HG03378 (cell line): ENCODE measurements around the gene COPS2.

Experiments used
- ATAC-seq: cut with Tn5 transposase; IDR thresholded peaks from one replicate; pipeline ENCODE4 v1.9.1; 2021; ENCODE audit warnings: mild to moderate bottlenecking, moderate library complexity; ENCODE audit not compliant: unreplicated experiment

The COPS2 gene

DNA sequence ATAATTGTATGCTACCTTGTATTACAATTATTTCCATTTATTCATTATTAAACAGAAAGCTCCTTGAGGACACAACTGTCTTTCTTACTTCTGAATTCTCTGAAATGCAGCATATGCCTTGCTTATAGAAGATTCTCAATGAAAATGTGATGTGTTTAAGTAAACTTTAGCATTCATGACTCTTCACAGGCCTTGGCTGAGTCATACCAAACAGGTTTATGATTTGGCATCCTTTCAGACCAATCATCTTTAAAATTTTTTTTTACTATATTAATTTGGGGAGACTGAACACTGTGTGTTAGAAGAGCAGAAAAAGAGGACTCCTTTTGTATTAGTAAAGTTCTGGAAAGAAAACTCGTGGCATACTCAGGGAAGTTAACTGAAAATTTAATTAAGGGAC is 8.3 kb upstream of the COPS2 start:
- ATAC-seq = no peak

GRCh38 chr15:49155834-49156627 is 632 bp upstream of the COPS2 start:
- peak; percentile 31 for ATAC-seq

- no peak for ATAC-seq
Observed at GRCh38 chr15:49154799-49155109, 645 bp downstream of the COPS2 start.

DNA sequence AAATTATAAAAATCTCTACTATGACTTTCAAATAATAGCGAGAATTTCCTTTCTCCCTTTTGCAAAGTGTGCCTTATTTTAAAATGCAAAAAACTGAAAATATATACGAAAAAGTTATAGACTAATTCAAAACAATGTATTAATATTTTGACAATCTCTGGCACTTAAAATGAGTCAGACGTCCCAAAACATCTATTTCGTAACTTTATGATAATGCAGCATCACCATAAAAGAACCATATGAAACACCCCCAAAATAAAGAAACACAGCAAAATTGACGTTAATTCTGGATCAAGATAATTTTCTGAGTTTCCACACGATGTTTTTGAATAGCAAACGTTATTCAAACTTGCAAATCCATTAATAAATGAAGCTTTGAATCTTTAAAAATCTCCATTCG is 1.0 kb downstream of the COPS2 start:
- no peak for ATAC-seq

- no peak for ATAC-seq
Observed at GRCh38 chr15:49152552-49153312, 2.7 kb downstream of the COPS2 start.

DNA sequence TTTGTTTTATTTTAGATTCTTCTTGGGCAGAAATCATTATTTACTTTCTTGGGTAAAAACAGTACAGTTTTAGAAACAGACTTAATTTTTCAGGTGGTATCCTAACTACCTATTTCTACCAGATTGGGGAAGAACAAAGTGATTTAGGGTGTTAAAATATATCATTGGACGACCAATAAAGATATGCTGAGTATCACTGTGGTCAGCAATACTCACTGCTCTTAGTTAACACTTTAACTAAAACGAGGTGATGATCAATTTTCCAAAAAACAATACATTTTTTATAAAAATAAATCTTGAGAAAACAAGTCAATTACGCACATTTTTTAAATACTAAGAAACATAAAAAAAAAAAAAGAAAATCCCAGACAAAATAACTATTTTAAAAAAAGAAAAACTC is 3.6 kb downstream of the COPS2 start:
- ATAC-seq = no peak

DNA sequence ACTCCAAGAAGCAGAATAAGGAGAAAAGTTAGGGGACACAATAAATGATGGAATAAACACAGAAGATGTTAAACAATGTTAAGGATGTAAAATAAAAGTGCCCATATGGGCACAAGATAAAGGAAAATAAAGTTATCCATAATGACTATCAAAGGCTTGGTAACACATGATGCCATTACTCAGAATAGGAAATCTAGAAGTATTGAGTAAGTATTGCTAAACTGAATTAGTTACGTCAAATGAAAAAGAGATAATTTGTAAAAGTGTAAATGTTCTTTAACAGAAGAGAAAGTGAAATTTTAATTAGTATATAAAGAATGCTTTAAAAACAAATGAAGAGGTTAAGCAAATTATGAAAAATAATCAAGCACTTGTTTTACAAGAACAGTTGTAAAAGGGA is 6.7 kb downstream of the COPS2 start:
- ATAC-seq = no peak

DNA sequence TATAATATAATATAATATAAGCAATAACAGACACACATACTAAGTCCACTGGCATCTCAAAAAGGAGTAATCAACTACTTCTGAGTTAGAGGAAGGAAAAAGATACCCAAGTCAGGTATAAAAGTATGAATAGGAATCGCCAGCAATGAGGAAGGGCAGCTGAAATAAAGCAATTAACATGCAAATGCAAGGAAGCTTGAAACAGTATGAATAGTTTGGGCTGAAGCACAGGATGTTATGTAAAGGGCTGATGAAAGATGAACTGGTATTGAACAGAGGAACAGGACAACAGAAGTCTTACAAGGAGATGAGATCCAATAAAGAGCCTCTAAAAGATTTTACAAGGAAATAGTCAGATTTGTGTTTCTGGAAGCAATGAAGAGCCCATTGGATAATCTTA is 7.1 kb downstream of the COPS2 start:
- ATAC-seq = no peak

DNA sequence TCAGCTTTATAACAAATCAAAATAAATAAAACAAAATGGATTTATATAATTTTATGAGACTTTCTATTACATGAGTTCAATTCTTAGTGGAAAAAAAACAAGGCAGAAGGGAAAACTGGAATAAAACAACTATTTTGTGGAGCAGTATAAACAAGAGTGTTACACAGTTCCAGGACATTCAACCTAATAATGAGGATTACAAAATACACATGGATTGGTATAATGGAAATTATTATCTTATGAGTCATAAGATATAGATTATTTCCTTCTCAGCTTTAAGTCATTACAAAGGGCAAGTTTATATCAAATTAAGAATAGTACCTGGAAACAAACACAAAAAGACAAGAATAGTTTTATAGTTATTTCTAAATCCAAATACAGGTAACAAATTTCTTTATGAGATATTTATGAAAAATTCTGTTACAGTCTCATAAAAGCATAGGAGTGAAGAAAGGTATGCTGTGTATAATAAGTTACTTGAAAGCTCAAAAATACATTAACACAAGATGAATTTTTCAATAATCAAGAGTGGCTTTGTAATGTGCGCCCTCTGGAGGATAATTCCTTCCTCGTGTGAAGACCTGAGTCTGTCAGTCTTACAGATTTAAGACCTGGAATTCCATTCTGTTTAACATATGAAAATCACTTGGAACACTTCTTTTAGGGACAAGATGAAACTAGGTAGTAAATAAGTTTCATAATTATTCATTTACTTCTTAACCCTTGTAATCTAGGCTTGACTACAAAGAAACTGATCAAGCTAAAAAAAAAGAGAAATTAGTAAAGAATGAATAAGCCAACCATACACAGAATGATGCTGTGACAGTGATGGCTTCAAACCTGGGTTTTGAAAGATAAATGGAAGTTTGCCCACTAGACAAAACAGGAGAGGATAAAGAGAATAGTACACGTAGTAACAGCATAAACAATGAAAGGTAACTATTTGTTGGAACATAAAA is 9.5 kb downstream of the COPS2 start:
- ATAC-seq = no peak

- ATAC-seq = no peak
Observed at GRCh38 chr15:49137861-49138260, 17.5 kb downstream of the COPS2 start.

DNA sequence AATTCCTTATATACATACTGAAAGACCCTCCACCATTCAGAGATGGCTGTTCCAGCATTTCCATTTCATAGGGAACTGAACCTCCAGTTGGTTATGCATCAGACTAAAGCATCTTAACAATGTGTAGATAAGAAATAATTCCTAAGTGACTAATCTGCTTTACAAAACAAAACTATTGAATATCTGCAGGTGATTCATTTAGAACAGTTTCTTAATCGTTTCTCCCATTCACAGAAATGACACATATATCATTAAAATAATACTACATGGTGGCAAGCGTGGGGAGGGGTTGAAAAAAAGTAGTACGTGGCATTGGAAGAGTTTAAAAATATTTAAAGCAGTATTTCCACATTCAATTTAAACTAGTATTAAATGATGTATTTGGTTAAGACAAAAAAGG is 19.5 kb downstream of the COPS2 start:
- no peak for ATAC-seq

GRCh38 chr15:49135342-49135857 is 20.0 kb downstream of the COPS2 start:
- peak; percentile 66 for ATAC-seq

DNA sequence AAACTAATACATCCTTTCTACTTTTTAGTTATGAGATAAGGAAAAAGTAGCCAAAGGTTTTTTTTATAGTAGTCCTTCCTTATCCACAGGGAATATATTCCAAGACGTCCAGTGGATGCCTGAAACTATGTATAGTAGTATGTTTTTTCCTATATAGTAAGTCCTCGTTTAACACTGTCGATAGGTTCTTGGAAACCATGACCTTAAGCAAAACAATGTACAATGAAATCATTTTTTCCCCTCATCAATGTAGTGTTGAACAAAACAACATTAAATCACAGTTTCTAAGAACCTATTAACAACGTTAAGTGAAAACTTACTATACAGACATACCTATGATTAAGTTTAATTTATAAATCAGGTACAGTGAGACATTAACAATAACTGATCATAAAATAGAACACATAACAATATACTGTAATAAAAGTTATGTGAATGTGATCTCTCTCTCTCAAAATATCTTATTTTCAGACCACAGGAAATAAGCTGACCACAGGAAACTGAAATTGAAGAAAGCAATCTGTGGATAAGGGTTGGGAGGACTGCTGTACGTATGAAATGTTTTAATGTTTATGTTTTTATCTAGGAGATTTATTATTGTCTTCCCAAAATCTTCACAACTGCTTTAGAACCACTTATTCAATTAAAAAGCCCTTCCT is 20.6 kb downstream of the COPS2 start:
- peak; percentile 27 for ATAC-seq

DNA sequence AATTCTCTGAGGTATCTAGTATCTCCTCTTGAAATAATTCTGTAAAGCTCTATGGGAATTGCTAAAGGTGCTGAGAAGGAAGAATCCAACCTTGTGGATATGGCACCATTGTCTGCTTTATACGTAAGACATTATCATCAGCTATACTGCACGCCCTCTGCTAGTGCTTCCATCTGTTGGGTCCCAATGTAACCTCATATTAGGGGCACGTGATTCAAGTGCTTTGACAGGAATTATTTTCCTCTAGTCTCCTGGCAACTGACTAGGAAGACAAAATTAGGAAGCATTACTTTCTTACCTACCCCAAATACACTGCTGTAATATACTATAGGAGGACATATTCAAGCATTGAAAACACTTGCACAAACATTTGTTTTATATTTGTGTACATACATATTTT is 24.0 kb downstream of the COPS2 start:
- no peak for ATAC-seq

DNA sequence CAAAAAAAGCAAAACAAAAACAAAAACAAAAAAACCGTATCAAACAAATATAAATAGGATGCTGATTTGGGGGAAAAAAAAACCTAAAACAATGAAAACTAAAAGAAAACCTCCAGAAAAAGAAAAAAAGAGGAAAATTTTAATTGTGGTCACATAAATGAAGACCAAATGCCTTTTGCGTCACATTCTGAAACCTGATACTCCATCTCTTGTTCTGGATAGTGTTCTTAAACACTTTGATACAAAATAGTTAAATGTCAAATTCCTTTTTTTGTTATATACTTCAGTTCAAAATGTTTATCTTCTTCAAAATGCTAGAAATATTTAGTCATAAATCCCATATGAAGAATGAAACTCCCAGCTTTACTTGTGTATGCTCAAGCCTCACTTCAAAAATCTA is 31.0 kb downstream of the COPS2 start:
- ATAC-seq = no peak

DNA sequence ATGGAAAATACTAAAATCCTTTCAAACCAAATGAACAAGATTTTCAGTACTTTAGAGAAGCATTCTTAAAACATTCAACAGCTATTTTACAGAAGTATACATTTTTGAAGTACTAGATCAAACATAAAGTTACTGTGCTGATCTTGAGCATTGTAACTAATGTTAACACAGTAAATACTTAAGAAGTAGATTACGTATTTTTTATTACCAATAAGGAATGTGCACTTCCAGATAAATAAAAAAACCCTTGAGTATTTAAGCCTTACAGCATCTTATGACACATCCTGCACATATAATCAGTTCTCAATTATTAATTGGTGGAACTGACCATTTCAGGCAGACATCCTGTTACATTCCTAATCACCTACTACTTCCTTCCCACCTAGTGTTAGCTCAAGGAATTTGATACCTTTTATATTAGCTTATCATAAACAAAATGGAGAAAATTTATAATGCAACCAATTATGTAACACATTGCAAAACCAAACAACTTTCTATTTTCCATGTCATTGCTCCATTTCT is 32.8 kb downstream of the COPS2 start:
- no peak for ATAC-seq

DNA sequence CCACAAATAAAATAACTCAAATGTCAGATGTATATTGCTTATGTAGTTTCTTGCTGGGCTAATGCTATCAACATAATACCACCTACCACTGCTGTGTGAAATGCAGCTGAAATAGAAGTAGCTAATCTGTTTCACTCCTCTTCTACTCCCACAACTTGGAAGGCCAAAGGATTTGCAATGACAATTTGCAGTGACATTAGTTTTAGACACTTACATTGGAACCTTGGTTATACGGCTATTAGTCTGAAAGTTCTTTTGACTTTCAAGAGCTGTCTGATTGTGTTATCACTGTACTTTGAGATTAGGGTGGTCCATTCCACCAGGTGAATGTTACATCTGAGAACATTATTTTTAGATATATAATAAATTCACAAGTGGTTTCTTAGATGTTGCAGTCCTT is 33.5 kb downstream of the COPS2 start:
- ATAC-seq = no peak

GRCh38 chr15:49120832-49121231 is 34.6 kb downstream of the COPS2 start:
- ATAC-seq = no peak

GRCh38 chr15:49116108-49116857 is 39.1 kb downstream of the COPS2 start:
- no peak for ATAC-seq

- ATAC-seq = no peak
Observed at GRCh38 chr15:49115062-49115461, 40.3 kb downstream of the COPS2 start.
